ENCODE results near the gene PRDM16. TPM values are rescaled to one million over a fixed set of nuclear protein-coding genes. Genes with fewer than 3 reads are reported as not detected.

Gene PRDM16
- polyA plus RNA-seq, 1 donor = 0.62 TPM

- no peak for DNase-seq (ENCODE audit: low read depth)
Observed at GRCh38 chr1:3321559-3322449, 252.8 kb downstream of the PRDM16 start.

GRCh38 chr1:3322450-3323020 is 253.5 kb downstream of the PRDM16 start:
- DNase-seq (ENCODE audit: low read depth) = no peak

GRCh38 chr1:3323021-3323795 is 254.2 kb downstream of the PRDM16 start:
- no peak for DNase-seq (ENCODE audit: low read depth)

GRCh38 chr1:3323796-3324703 is 255.0 kb downstream of the PRDM16 start:
- no peak for DNase-seq (ENCODE audit: low read depth)

GRCh38 chr1:3324704-3325535 is 255.9 kb downstream of the PRDM16 start:
- no peak for DNase-seq (ENCODE audit: low read depth)

- DNase-seq (ENCODE audit: low read depth) = no peak
Observed at GRCh38 chr1:3326516-3327388, 257.7 kb downstream of the PRDM16 start.

- DNase-seq (ENCODE audit: low read depth) = no peak
Observed at GRCh38 chr1:3327389-3327702, 258.3 kb downstream of the PRDM16 start.

GRCh38 chr1:3327936-3328590 is 259.1 kb downstream of the PRDM16 start:
- DNase-seq (ENCODE audit: low read depth) = no peak

- no peak for DNase-seq (ENCODE audit: low read depth)
Observed at GRCh38 chr1:3329640-3330281, 260.8 kb downstream of the PRDM16 start.

GRCh38 chr1:3330771-3331245 is 261.8 kb downstream of the PRDM16 start:
- DNase-seq (ENCODE audit: low read depth) = no peak

- DNase-seq (ENCODE audit: low read depth) = no peak
Observed at GRCh38 chr1:3331564-3331963, 262.6 kb downstream of the PRDM16 start.

- no peak for DNase-seq (ENCODE audit: low read depth)
Observed at GRCh38 chr1:3332043-3332442, 263.0 kb downstream of the PRDM16 start.

- DNase-seq (ENCODE audit: low read depth) = no peak
Observed at GRCh38 chr1:3332662-3333061, 263.7 kb downstream of the PRDM16 start.

GRCh38 chr1:3333903-3334302 is 264.9 kb downstream of the PRDM16 start:
- no peak for DNase-seq (ENCODE audit: low read depth)

- DNase-seq (ENCODE audit: low read depth) = no peak
Observed at GRCh38 chr1:3334366-3334765, 265.4 kb downstream of the PRDM16 start.

GRCh38 chr1:3335754-3336640 is 267.0 kb downstream of the PRDM16 start:
- DNase-seq (ENCODE audit: low read depth) = no peak
